Measurements from ENCODE around the gene TMEM185A.
"Not testable (repeated sequence)": the region's sequence is repeated elsewhere in the genome, so short reads cannot be mapped to it uniquely, and the experiment has no call there.

- TF ChIP-seq CTCF (conservative IDR thresholded peaks at IDR 0.05 in 1 of 2, IDR thresholded peaks at IDR 0.05 in 1 of 2; ENCODE audit: extremely low read depth in 1 of 2, insufficient read depth in 1 of 2, low read depth in 1 of 2, low read length in 2 of 2); EZH2 (IDR thresholded peaks at IDR 0.05; ENCODE audit: borderline replicate concordance, low read length): not testable (repeated sequence)
Measured at GRCh38 chrX:149595943-149596342, 35.6 kb downstream of the TMEM185A start.

Data from mammary epithelial cell (primary cell).